ENCODE results near the gene SRPK3.
"Not testable (repeated sequence)": the region's sequence is repeated elsewhere in the genome, so short reads cannot be mapped to it uniquely, and the experiment has no call there.

The SRPK3 gene

GRCh38 chrX:153746991-153747390, 33.9 kb upstream of the SRPK3 start:
- not testable (repeated sequence) for DNase-seq

GRCh38 chrX:153749017-153749416, 31.8 kb upstream of the SRPK3 start:
- DNase-seq, result not testable (repeated sequence)

DNA sequence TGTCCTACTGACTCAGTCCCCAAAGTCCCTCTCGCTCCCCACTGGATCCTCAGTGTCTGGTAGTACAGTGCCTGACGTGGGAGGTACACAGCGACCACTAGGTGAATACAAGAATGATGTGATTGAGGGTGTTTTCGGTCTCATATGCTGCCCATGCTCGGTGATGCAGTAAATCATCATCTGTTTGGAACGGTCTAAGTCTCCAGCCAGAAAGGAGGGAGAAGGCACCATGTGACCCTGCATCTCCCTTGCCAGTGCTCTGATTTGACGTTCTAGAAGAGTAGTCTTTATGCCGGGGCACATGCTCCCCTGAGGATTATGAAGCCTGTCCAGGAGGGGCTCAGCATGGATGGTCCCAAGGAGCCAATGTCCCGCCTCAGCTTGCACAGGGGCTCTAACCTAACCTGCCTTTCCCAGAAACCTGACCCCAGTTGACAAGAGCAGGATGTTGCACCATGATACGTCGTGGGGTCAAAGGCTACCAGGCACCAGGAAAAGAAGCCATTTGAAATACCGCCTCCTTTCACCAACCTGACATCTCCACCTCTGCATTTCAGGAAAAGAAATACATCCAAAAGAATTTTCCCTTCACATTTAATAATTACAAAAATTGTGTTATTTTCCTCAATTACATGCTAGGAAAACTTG, 30.6 kb upstream of the SRPK3 start:
- DNase-seq, result no peak

DNA sequence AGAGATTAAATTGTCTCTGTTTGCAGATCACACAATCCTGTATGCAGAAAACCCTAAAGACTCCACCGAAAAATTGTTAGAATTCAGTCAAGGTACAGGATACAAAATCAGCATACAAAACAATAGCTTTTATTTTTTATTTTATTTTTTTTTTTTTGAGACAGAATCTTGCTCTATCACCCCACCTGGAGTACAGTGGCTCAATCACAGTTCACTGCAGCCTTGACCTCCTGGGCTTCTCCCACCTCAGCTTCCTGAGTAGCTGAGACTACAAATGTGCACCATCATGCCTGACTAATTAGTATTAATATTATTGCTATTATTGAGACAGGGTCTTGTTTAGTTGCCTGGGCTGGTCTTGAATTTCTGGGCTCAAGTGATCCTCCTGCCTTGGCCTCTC, 25.7 kb upstream of the SRPK3 start:
- no peak for DNase-seq

DNA sequence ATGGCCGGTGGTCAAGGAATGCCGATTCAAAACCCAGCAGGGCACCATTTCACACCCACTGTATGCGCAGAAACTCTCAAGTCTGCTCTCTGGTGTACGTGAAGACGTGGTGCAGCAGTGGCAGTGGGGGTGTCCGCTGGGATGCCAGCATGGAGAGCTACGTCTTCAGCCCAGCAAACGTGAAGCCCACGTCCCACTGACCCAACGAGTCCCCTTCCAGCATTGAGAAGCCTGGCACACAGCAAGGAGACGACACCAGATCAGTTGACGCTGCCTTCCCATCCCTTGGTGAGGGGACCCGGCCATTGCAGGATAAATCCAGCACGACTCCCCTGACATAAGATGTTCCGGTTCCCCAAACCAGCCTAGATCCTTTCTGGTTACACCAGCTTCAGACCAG, 19.0 kb upstream of the SRPK3 start:
- DNase-seq, result no peak

DNA sequence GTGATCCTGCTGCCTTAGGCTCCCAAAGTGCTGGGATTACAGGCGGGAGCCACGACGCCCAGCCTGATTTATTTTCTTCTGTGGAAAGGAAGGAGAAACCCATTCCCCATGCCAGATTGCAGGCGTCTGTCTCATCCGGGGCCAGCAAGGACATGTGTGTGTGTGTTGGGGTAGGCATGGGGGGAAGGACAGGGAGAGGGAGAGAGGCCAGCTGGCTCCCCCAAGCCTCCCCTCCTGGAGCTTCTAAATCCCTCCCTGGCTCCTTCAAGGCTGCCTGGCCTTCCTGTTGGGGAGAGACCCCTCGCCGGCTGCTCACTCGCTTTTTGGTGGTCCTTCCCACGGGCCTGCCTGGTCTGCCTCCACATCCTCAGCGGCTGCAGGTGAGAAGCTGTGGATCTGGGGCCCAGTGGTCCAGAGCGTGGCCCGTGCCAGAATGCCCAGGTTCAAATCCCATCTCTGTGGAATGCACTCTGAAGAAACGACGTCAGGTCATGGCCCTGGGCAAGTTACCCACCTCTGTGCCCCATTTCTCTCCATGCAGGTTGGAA, 18.1 kb upstream of the SRPK3 start:
- no peak for DNase-seq

DNA sequence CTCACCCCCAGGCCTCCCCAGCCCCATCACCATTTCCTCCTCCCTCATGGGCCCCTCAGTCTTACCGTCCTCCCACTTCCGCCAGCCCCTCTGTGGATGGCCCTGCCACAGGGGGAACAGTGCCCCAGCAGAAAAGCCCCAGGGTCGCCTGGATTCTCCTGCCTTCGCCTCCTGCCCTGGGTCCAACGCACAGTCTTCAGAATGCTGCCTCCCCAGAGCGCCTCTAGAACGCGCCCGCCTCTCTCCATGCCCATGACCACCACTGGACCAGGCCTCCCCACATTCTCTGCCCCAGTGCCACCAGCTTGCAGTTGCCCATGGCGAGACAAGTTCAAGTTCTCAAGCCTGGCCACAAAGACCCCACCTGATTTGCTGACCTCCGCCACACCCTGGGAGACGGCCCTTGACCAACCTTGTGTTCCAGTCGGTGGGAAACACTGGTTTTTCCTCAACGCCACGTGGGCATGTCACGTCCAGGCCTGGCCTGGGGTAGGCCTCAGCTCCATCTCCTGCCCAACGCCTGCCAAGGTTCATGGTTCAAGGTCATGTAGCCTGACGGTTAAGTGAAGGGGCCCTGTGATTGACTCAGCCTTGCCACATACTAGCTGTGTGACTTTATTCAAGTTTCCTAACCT, 17.4 kb upstream of the SRPK3 start:
- DNase-seq, result no peak

DNA sequence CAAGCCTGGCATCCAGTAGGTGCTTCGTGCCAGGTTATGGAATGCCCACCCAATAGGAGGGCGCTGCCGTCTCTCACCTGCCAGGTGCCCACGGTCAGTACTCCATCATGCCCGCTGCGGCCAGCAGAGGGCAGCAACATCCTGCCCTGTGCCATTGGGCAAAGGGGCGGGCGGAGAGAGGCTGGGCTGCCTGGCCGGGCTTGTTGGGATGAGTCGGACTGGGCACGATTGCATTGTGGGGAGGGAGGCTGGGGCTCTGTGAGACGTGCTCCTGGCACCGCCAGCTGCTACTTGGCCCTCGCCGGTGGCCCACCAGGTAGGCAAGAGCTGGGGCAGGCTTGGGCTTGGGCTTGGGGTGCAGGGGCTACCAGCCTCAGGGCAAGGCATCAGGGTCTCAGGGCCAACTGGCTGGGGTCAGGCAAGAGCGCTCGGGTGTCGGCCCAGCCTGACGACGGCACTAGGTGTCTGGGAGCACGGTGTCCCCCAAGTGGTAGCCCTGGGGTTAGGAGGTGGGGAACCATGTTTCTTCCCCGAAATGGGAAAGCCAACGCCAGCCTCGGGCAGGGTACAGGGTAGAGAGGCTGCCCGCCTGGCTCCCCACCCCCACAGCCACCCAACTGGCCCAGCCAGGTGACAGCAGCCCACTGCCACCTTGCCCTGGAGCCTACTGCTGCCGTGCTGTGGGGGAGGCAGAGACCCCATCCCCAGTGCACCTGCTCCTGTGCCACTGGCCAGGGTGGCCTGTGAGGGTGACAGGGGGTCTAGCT, 16.7 kb upstream of the SRPK3 start, which contains the start of gene PLXNB3:
PLXNB3 (plus strand) TSS at position 261 of the 767 bp plus-strand sequence. CDS start 1,287 bp downstream, outside the sequence.
- peak; percentile 77 for DNase-seq

DNA sequence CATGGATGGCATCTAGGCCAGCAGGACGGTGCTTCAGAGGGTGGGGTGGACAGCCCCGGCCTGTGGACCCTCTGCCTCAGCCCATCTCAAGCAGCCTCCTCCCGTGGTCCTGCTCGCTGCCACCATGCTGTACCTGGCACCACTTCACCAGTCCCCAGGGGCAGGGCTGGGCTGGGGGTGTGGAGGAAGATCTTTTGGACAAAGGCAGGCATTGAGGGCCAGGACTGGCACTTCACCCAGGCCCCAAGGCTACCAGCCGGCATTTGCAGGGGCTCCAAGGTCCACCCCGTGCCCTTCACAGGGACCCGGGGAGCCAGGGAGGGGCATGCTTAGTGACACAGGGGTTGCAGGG, 16.1 kb upstream of the SRPK3 start:
- no peak for DNase-seq

GRCh38 chrX:153765138-153766079, 15.4 kb upstream of the SRPK3 start:
- no peak for DNase-seq

DNA sequence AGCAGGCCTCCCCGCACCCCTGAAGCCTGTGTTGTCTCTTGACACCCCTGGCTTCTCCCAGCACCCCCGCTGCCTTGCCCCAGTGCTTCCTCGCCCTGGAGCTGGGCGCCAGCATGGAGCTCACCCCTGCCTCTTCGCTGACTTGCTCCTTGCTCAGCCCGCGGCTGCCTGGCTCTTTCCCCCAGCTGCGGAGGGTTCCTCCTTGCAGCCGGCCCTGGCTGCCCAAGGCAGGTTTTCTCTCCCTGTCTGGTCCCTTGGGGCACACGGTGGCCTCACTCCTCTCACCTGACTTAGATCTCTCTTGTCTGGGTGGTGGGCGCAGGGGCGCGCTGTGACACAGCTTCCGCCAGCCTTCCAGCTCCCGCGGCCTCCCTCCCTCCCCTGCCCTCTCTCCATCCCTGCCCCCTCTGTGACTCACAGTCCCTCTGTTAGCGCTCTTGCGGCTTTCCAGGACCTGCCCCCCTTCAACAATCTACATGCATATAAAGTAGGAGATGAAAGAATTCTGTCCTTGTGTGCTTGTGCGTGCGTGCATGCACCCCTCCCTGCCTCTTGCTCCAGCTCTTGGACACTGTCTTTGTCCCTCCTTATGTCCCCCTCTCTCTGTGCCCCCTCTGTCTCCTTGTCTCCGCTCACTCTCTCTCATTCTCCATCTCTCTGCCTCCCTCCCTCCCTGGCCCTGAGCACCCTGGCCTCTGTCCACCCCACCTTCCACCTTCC, 14.6 kb upstream of the SRPK3 start:
- DNase-seq, result peak; percentile 67

- peak; percentile 75 for DNase-seq
These were observed 13.8 kb upstream of the SRPK3 start for GRCh38 chrX:153766871-153767673.

DNA sequence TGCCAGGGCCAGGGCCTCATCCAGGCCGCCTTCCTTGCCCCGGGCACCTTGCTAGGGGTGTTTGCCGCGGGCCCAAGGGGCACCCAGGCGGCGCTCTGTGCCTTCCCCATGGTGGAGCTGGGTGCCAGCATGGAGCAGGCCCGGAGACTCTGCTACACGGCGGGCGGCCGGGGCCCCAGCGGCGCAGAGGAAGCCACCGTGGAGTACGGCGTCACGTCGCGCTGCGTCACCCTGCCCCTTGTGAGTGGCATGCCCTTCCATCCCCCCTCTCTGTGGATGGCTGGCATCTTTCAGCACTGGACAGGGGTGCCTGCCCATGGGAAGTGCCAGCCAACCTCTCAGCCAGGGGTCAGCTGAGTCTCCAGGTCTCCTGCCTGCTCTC, 13.2 kb upstream of the SRPK3 start:
- no peak for DNase-seq

DNA sequence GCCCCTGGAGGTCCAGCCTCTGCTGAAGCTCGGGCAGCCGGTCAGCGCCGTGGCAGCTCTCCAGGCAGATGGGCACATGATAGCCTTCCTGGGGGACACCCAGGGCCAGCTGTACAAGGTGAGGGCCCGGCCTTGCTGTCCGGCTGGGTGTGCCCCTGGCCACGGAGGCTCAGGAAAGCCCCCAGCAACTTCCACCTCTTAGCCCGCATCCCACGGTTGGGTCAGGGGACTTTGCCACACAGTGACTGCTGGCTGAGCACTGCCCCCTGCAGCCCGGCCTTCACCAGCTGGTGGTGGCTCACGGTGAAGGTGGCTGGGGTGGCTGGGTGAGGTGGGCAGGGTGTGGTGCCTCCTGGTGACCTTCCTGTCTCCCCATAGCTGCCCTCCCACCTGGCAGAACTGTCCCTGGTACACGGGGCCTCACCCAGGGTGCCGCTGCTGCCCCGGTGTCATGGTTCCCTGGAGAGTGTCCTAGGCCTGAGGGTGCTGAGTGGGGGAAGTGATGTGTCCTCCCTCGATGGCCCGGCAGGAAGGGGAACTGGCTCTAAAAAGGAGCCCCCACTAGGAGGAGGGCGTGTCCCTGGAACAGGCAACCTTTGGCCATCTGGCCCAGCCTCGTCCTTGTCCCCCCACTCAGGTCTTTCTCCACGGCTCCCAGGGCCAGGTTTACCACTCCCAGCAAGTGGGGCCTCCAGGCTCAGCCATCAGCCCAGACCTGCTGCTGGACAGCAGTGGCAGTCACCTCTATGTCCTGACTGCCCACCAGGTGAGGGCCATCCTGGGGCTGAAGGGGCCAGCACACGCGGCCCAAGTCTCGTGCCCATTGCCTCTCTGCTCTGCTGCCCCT, 12.3 kb upstream of the SRPK3 start:
- DNase-seq, result no peak

- DNase-seq, result no peak
These were observed 11.5 kb upstream of the SRPK3 start for GRCh38 chrX:153769158-153769864.

- no peak for DNase-seq
These were observed 10.8 kb upstream of the SRPK3 start for GRCh38 chrX:153769865-153770600.

DNA sequence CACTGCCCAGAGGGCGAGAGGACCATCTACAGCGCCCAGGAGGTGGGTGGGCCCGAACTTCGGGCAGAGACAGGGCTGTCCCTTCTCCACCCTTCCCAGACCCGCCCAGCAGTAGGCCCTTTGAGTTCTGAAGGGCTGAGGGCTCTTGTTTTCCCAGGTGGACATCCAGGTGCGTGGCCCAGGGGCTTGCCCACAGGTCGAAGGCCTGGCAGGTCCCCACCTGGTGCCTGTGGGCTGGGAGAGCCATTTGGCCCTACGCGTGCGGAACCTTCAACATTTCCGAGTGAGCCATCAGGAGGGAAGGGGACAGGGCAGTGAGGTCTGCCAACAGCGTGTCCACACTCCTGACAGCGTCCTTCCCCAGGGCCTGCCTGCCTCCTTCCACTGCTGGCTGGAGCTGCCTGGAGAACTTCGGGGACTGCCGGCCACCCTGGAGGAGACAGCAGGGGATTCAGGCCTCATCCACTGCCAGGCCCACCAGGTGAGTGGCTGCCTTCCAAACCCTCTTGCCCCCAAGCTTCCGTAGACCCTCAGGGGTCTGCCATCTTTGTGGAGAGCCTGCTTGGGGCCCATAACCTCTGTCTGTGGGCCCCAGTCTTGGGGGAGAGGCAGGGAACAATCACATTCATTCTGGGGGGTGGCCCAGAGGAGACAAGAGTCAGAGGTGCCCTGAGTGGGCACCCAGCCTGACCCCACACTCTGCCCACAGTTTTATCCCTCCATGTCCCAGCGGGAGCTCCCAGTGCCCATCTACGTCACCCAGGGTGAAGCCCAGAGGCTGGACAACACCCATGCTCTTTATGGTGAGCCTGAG, 10.0 kb upstream of the SRPK3 start:
- DNase-seq, result no peak
